Measurements from ENCODE around the gene ADAR.
"Not testable (repeated sequence)": the region's sequence is repeated elsewhere in the genome, so short reads cannot be mapped to it uniquely, and the experiment has no call there.

The ADAR gene, protein sequence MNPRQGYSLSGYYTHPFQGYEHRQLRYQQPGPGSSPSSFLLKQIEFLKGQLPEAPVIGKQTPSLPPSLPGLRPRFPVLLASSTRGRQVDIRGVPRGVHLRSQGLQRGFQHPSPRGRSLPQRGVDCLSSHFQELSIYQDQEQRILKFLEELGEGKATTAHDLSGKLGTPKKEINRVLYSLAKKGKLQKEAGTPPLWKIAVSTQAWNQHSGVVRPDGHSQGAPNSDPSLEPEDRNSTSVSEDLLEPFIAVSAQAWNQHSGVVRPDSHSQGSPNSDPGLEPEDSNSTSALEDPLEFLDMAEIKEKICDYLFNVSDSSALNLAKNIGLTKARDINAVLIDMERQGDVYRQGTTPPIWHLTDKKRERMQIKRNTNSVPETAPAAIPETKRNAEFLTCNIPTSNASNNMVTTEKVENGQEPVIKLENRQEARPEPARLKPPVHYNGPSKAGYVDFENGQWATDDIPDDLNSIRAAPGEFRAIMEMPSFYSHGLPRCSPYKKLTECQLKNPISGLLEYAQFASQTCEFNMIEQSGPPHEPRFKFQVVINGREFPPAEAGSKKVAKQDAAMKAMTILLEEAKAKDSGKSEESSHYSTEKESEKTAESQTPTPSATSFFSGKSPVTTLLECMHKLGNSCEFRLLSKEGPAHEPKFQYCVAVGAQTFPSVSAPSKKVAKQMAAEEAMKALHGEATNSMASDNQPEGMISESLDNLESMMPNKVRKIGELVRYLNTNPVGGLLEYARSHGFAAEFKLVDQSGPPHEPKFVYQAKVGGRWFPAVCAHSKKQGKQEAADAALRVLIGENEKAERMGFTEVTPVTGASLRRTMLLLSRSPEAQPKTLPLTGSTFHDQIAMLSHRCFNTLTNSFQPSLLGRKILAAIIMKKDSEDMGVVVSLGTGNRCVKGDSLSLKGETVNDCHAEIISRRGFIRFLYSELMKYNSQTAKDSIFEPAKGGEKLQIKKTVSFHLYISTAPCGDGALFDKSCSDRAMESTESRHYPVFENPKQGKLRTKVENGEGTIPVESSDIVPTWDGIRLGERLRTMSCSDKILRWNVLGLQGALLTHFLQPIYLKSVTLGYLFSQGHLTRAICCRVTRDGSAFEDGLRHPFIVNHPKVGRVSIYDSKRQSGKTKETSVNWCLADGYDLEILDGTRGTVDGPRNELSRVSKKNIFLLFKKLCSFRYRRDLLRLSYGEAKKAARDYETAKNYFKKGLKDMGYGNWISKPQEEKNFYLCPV

GRCh38 chr1:154607609-154608396 lies at the start of gene ADAR:
Gene ADAR (minus strand): TSS chr1:154608186. CDS start chr1:154608006, 180 bp downstream.
- DNase-seq = peak; percentile 97 to 98

DNA sequence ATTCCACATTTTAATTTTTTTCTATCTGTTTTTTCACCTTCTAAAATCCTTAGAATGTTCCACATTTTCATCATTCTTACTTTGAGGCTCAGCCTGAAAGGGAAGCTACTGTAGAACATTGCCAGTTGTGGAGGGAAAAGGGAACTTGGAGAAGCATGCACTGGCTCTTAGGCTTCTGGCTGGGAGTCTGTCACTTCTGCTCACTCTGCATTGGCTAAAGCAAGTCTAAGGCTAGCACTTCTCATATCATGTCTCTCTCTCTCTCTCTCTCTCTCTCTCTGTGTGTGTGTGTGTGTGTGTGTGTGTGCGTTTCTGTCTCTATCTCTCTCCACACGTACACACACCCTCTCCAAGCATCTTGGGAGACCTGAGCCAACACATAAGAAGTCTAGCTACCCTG lies 49.6 kb upstream of the ADAR start:
- DNase-seq = peak in 1 of 2 donors; percentile 3

DNA sequence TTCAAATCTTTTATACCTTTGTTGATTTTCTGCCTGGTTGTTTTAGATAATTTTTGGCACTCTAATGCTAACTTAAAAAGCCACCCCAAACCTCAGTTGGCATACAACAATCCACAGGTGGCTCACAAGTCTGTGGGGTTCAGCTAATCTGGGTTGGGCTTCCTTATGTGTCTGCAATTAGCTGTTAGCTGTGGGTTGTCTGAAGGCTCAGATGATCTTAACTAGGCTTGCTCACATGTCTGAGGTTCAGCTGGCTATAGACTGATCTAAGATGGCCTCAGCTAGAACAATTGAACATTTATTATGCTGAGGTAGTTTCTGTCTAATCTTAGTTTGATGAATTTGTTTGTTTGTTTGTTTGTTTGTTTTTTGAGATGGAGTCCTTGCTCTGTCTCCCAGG lies 44.9 kb upstream of the ADAR start:
- no peak for DNase-seq

DNA sequence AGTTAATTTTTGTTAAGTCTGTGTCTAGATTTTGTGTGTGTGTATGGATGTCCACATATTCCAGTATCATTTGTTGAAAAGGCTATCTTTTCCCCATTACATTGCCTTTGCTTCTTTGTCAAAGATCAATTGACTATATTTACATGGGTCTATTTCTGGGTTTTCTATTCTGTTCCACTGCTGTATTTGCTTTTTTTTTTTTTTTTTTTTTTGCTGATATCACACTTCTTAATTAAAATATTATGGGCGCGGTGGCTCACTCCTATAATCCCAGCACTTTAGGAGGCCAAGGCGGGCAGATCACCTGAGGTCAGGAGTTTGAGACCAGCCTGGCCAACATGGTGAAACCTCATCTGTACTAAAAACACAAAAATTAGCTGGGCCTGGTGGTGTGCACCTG lies 36.7 kb upstream of the ADAR start:
- not testable (repeated sequence) for DNase-seq

GRCh38 chr1:154641534-154641933 lies 33.5 kb upstream of the ADAR start:
- no peak for DNase-seq

DNA sequence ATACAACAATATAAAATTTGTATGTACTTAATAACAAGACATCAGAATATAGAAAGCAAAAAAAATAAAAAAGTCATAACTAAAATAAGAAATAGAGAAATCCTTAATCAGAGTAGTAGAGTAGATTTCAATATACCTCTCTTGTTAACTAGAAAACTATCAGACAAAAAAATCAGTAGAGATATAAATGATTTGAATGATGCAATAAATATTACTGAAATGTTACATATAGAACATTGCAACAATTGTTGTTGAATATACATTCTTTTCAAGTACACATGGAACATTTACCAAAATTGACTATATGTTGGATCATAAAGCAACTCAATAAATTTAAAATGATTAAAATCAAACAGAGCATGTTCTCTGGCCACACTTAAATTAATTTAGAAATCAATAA lies 31.9 kb upstream of the ADAR start:
- no peak for DNase-seq

GRCh38 chr1:154635171-154635570 lies 27.2 kb upstream of the ADAR start:
- no peak for DNase-seq

DNA sequence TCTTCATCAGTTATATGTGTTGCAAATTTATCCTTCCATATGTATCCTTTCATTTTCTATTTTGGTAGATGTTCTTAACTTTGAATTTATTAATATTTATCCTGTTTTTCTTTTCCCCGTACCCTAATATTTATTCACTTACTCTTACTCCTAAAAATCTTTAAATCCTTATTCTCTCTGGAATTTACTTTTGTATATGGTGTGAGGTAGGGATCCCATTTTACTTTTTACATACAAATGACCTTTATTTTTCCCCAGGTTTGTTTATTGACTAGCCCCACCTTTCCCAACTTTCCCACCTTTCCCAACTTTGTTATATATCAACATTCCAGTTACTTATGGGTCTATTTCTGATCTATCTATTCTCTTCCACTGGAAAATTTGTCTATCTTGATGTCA lies 21.7 kb upstream of the ADAR start:
- no peak for DNase-seq

- no peak for DNase-seq
These were observed 21.2 kb upstream of the ADAR start for GRCh38 chr1:154629061-154629674.

DNA sequence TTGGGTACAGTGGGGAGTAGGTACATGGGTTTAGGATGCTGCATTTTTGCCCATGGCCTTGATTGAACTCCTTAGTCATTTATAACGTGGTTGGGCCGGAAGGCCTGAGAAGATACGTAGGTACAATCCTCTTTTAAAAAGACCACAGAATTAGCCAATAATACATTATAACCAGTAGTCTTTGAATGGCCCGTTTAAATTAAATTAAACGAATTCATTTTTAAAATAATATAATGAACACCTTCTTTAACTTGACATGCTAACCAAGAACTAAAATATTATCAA lies 20.1 kb upstream of the ADAR start:
- DNase-seq = no peak

- DNase-seq = peak; percentile 88 to 92
These were observed 19.5 kb upstream of the ADAR start for GRCh38 chr1:154627257-154628120.

GRCh38 chr1:154626456-154627256 lies 18.7 kb upstream of the ADAR start:
- peak in 1 of 2 donors; percentile 48 for DNase-seq

GRCh38 chr1:154624746-154625643 lies 17.0 kb upstream of the ADAR start:
- no peak for DNase-seq

DNA sequence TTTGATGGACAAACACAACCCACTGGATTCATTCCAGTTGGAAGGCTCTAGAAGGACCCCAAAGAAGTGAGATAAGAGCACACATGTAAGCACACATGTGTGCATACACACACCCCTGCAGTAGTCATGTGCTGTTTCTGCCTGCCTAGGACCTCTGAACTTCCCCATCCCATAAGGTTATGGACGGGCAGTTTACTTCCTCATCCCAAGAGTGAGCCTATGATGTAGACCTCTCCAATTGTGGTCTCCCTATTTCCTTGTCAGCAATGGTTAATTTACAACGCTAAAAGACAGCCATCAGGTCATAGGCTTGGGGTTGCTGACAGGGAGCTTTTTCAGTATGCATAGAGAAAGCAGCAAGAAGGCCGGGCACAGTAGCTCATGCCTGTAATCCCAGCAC lies 15.4 kb upstream of the ADAR start:
- no peak for DNase-seq

DNA sequence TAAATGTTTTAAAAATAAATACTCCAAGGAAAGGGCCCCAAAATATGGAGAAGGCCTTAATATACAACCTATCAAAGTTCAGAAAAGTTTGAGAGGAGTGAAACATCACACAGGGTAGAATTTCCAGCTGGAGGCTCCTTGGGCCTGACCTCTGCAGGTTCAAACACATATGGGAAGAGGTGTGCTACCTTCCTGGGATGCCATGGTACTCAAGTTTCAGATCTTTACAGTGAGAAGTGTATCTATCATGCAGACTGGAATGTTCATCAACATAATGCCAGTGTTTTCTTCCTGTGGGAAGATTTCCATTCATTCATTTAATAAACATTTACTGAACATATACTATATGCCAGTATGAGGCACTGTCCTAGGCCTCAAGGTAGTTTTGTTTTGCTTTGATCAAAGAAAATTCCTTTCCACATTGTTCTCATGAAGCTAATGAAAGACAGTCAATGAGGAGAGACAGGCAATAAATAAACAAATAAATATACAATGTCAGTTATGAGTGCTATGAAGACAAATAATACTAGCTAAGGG lies 14.6 kb upstream of the ADAR start:
- DNase-seq = no peak

DNA sequence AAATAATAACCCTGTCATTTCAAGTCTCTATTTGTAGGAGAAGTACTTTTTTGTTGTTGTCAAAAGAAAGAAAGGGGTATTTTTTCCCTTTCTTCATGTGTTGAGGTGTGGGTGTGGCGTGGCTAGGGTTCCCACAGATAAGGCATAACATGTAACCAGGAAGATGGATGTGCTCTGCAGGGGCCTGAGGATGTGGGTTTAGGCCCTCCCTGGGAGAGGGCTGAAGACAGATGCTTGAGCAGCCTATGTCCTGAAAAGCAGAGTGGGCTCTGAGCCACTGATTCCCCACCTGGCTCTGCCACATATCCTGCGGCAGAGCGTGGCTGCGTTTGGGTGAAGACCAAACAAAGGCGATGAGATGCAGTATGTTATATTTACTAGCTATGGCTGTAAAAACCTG lies 13.9 kb upstream of the ADAR start:
- no peak for DNase-seq

DNA sequence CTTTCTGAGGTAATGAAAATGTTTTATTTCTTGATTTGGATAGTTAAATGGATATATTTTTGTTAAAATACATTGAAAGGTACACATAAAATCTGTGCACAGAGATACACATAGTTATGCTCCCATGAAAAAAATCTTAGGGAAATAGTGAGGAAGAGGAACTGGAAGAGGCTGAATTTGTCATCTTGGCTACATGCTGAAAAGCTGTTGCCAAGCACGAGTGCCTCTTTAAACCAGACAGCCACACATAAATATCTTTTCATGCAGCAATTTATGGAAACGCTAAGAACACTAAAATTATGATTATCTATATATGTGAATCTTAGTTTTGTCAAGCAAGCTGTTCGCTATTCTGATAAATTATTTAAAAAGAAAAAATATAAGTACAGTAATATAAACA lies 12.8 kb upstream of the ADAR start:
- no peak for DNase-seq

DNA sequence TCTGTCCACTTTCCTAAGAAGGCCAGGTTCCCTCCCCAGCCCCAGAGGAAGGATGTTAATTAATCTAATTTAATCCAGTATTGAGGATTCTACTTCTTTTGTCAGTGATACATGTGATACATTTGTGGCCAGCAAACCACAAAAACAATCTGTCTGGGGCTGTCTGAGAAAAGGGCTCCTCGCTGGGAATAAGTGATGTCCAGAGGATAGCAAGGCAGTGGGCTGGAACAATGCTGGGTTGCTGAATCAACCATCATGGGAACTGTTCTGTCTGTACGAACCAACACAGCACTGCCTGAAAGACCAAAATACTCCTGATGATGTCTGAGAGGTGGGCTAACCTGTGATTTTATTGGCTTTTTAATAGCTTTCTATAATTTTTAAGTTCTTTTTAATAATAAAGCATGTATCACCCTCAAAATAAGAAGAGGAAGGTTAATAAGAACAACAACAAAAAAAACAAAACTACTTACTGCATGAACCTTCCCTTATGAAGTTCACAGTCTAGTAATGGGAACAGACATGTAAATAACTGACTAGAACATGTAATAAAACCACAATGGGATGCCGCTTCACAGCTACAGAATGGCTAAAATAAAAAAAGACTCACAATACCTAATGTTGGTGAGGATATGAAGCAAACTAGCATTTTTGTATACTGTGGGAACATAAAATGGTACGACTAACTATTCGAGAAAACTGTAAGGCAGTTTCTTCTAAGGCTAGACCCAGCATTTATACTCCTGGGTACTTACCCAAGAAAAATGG lies 11.4 kb upstream of the ADAR start:
- DNase-seq = no peak
